RCC 7860 (cell line): ENCODE data around the gene DIO1.

ENCODE experiments used
- DNase-seq: peaks from one replicate; pipeline ENCODE4 v3.0.0-alpha.2; 2015; ENCODE audit warnings: low spot score
- FAIRE-seq: peaks from 2 replicates; lab custom pipeline; 2012; peaks lifted over from hg19 to GRCh38; lab: Jason Lieb, UNC

Gene DIO1

GRCh38 chr1:53938136-53938830 lies 44.3 kb downstream of the DIO1 start:
- FAIRE-seq (no peak), DNase-seq (no peak)

GRCh38 chr1:53942127-53942957 lies 48.4 kb downstream of the DIO1 start:
- peak; percentile 27 for DNase-seq
- FAIRE-seq: no peak

DNA sequence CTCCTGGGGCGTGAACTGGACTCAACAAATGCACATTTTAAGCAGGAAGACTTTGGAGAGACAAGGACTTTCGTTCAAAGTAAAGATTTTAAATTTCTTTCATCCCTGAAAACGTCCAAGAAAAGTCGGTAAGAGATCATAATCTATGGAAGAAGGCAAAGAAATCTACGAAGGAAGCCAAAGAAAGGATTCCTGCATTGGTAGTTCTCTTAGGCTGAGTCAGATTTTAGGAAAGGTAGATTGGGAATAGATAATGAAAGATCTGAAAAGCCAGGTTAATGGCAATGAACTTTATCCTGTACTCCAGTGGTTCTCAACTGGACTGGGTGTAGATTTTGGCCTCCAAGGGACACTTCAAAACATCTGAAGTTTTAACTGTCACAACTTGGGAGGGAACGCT lies 49.1 kb downstream of the DIO1 start:
- no peak for FAIRE-seq
- DNase-seq: no peak

DNA sequence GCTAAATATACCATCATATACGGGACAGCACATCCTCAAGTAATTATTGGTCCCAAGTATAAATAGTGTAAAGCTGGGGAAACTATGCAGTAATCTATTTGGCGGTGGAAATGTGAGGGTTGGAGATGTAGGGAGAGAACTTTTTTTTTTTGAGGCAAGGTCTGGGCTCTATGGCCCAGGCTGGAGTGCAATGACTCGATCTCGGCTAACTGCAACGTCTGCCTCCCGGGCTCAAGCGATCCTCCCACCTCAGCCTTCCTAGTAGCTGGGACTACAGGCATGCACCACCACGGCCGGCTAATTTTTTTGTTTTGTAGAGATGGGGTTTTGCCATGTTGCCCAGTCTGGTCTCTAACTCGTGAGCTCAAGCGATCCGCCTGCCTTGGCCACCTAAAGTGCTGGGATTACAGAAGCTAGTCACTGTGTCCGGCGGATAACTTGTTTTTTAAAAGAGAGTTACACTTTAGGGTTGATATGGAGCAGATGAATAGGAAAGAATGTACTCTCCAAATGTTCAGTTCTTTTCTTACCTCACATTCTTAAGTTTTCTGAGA lies 49.6 kb downstream of the DIO1 start:
- DNase-seq: no peak
- FAIRE-seq: no peak

GRCh38 chr1:53944469-53945182 lies 50.6 kb downstream of the DIO1 start:
- FAIRE-seq (no peak), DNase-seq (no peak)

- no peak for FAIRE-seq
Measured at GRCh38 chr1:53945183-53945432, 51.1 kb downstream of the DIO1 start.

GRCh38 chr1:53945433-53946251 lies 51.7 kb downstream of the DIO1 start, which contains the start of gene IFT25:
Gene IFT25 (minus strand): TSS chr1:53945699. CDS start chr1:53940082, 5,617 bp downstream.
- DNase-seq (peak; percentile 87), FAIRE-seq (no peak)

More at GRCh38 chr1:53945183-53945432, 51.1 kb downstream of the DIO1 start:
- DNase-seq: no peak

GRCh38 chr1:53946252-53947171 lies 52.5 kb downstream of the DIO1 start, which contains the start of gene LRRC42:
Gene LRRC42 (plus strand): TSS chr1:53946350. CDS start chr1:53952000, 5,650 bp downstream.
- no peak for DNase-seq
- FAIRE-seq: no peak

GRCh38 chr1:53947172-53947907 lies 53.4 kb downstream of the DIO1 start:
- DNase-seq: no peak
- no peak for FAIRE-seq

- DNase-seq (no peak), FAIRE-seq (no peak)
Measured at GRCh38 chr1:53948291-53948690, 54.3 kb downstream of the DIO1 start.

GRCh38 chr1:53949023-53949990 lies 55.3 kb downstream of the DIO1 start:
- DNase-seq (peak; percentile 23), FAIRE-seq (no peak)

DNA sequence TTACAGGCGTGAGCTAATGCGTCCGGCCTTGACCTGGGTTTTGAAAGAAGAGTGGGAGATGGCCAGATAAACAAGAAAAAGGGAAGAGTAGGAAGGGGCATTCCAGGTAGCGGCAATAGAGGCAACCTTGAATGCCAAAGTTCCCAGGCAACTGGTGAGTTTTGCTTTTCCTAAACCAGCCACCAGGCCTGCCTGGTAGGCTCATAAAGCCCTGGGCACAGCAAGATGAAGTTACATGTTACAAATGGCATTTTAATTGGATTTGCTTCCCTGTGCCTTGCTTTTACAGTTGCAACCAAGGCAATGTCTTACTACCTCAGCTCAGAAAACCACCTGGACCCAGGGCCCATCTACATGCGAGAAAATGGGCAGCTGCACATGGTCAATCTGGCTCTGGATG lies 57.7 kb downstream of the DIO1 start:
- DNase-seq (no peak), FAIRE-seq (no peak)

DNA sequence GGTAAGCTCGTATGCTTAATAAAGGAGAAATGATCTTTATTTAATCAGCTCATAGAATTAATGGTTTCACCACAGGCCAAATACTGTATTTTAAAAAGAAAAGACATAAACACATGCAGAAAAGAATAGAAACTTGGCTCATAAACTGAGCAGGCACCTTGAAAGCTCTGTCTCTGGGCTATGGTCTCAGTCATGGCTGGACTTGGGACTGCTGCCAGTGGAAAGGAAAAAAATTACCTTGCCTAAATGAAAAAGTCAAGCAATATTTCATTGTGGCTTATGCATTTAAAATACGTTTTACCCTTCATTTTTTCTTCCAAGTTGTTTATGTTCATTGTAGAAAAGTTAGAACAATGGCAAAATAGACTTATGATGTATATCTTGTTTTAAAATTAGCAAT lies 60.1 kb downstream of the DIO1 start:
- DNase-seq: no peak
- FAIRE-seq: no peak

GRCh38 chr1:53956308-53957168 lies 62.6 kb downstream of the DIO1 start:
- FAIRE-seq (no peak), DNase-seq (no peak)

- FAIRE-seq: peak; percentile 67
- DNase-seq: peak; percentile 75
Measured at GRCh38 chr1:53957194-53957818, 63.3 kb downstream of the DIO1 start.

GRCh38 chr1:53959664-53960250 lies 65.8 kb downstream of the DIO1 start:
- FAIRE-seq: peak; percentile 50
- DNase-seq: peak; percentile 14
